ENCODE data around the gene CLIP3. TPM values are rescaled to one million over a fixed set of nuclear protein-coding genes. Genes with fewer than 3 reads are reported as not detected.
"Not testable (repeated sequence)": the region's sequence is repeated elsewhere in the genome, so short reads cannot be mapped to it uniquely, and the experiment has no call there.

Gene CLIP3
- total RNA-seq, 6 experiments from 2014 or later = 0.55 to 1.6 (median 0.94) TPM

GRCh38 chr19:36073121-36073876, 40.6 kb upstream of the CLIP3 start:
- ATAC-seq = no peak
- Histone ChIP-seq H3K4me3 (no peak overlapping the region), H3K27ac (no peak overlapping the region), H3K9me3 (no peaks in the 10 kb centered on the region), H3K27me3 (no peaks in the 10 kb centered on the region), H3K4me1 (no peaks in the 10 kb centered on the region), H3K36me3 (no peaks in the 10 kb centered on the region)
- no peak for DNase-seq
- TF ChIP-seq POLR2A (IDR thresholded peaks at IDR 0.05) = no peak
- TF ChIP-seq, protein P1, sequence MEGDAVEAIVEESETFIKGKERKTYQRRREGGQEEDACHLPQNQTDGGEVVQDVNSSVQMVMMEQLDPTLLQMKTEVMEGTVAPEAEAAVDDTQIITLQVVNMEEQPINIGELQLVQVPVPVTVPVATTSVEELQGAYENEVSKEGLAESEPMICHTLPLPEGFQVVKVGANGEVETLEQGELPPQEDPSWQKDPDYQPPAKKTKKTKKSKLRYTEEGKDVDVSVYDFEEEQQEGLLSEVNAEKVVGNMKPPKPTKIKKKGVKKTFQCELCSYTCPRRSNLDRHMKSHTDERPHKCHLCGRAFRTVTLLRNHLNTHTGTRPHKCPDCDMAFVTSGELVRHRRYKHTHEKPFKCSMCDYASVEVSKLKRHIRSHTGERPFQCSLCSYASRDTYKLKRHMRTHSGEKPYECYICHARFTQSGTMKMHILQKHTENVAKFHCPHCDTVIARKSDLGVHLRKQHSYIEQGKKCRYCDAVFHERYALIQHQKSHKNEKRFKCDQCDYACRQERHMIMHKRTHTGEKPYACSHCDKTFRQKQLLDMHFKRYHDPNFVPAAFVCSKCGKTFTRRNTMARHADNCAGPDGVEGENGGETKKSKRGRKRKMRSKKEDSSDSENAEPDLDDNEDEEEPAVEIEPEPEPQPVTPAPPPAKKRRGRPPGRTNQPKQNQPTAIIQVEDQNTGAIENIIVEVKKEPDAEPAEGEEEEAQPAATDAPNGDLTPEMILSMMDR (IDR thresholded peaks at IDR 0.05) = no peak
- intact Hi-C loops (cut with DNase I) = no loop called here
- WGBS (ENCODE audit: insufficient coverage, low coverage, low lambda C conversion rate, missing lambda C conversion rate) = 76% methylated on average over 8 of the region's 10 CpGs

DNA sequence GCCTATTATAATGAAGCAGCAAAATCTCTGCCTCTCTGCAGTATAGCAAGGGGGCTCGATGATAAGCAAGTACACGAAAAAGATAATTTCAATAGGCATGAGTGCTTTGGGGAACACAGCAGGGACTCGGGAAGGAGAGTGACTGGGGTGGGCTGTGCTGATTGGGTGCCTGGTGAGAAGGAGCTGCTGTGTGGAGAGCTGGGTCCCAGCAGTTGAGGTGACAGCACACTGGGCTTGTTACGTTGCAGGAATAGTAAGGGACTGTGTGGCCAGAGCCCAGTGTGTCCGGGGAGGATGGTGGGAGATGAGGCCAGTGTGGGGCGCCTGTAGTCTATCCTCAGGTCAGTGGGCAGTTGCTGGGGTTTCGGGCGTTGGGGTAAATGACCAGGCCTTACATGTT, 39.4 kb upstream of the CLIP3 start:
- Histone ChIP-seq H3K27me3 (no peaks in the 10 kb centered on the region), H3K9me3 (no peaks in the 10 kb centered on the region), H3K4me1 (no peaks in the 10 kb centered on the region), H3K36me3 (no peaks in the 10 kb centered on the region), H3K27ac (no peak overlapping the region), H3K4me3 (no peak overlapping the region)
- intact Hi-C loops (cut with DNase I) = no loop called here
- TF ChIP-seq, protein P1 (IDR thresholded peaks at IDR 0.05) = no peak
- TF ChIP-seq POLR2A (IDR thresholded peaks at IDR 0.05) = no peak
- DNase-seq (no peak), ATAC-seq (no peak)
- WGBS (ENCODE audit: insufficient coverage, low coverage, low lambda C conversion rate, missing lambda C conversion rate) = 61% methylated on average over 2 of the region's 8 CpGs

GRCh38 chr19:36068810-36069499, 36.3 kb upstream of the CLIP3 start:
- H3K4me3 ChIP-seq, H3K36me3 ChIP-seq, H3K27ac ChIP-seq, DNase-seq, H3K27me3 ChIP-seq, ATAC-seq, H3K9me3 ChIP-seq, H3K4me1 ChIP-seq: not testable (repeated sequence)
- intact Hi-C loops (cut with DNase I) = loop anchor here in 1 of 2 donors (10.0 kb wide), 1 partner anchor 46 kb away; the partner anchor contains the start of genes OVOL3, POLR2I and TBCB
- WGBS (ENCODE audit: insufficient coverage, low coverage, low lambda C conversion rate, missing lambda C conversion rate) = 95% methylated on average over 7 of the region's 57 CpGs

DNA sequence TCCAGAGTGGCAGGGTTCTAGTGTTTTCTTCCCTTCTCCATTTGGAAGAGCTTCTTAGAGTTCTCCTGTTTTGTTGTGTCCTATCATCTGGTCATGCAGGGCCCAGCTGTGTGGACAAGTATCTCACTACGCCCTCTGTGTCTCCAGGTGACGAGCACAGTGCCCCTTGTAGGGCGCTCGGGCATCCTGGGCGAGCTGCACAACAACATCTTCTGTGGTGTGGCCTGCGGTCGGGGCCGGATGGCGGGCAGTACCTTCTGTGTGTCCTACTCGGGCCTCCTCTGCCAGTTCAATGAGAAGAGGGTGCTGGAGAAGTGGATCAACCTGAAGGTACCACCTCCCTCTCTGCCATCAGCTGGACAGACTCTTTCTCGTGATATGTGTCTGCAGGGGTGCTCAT, 35.0 kb upstream of the CLIP3 start:
- Histone ChIP-seq H3K4me1 (no peaks in the 10 kb centered on the region), H3K4me3 (no peak overlapping the region), H3K27me3 (no peaks in the 10 kb centered on the region), H3K36me3 (no peaks in the 10 kb centered on the region), H3K9me3 (no peaks in the 10 kb centered on the region), H3K27ac (no peak overlapping the region)
- intact Hi-C loops (cut with DNase I) = loop anchor here in 1 of 2 donors (10.0 kb wide), 1 partner anchor 47 kb away; the partner anchor contains the start of genes OVOL3, POLR2I and TBCB
- TF ChIP-seq, protein P1 (IDR thresholded peaks at IDR 0.05) = no peak
- no peak for TF ChIP-seq POLR2A (IDR thresholded peaks at IDR 0.05)
- 93% methylated on average over 6 of the region's 11 CpGs for WGBS (ENCODE audit: insufficient coverage, low coverage, low lambda C conversion rate, missing lambda C conversion rate)
- ATAC-seq (no peak), DNase-seq (no peak)

GRCh38 chr19:36064826-36065225, 32.2 kb upstream of the CLIP3 start:
- Histone ChIP-seq H3K36me3 (no peaks in the 10 kb centered on the region), H3K27ac (no peak overlapping the region), H3K4me1 (no peaks in the 10 kb centered on the region), H3K27me3 (no peaks in the 10 kb centered on the region), H3K9me3 (no peaks in the 10 kb centered on the region), H3K4me3 (no peak overlapping the region)
- 85% methylated on average over 8 of the region's 8 CpGs for WGBS (ENCODE audit: insufficient coverage, low coverage, low lambda C conversion rate, missing lambda C conversion rate)
- no peak for TF ChIP-seq POLR2A (IDR thresholded peaks at IDR 0.05)
- TF ChIP-seq, protein P1 (IDR thresholded peaks at IDR 0.05) = no peak
- ATAC-seq = no peak
- DNase-seq = no peak
- intact Hi-C loops (cut with DNase I) = loop anchor here in 1 of 2 donors (10.0 kb wide), 1 partner anchor 50 kb away; the partner anchor contains the start of genes OVOL3, POLR2I and TBCB

Measured in right lobe of liver (tissue), 6 donors.